Measurements from ENCODE around the gene PNPLA3. TPM values are rescaled to one million over a fixed set of nuclear protein-coding genes. Genes with fewer than 3 reads are reported as not detected.
"Not testable (repeated sequence)": the region's sequence is repeated elsewhere in the genome, so short reads cannot be mapped to it uniquely, and the experiment has no call there.

PNPLA3 gene
- total RNA-seq, 4 donors from 2014 or later = 0.76 to 1.7 (median 0.92) TPM; not detected in 1

DNA sequence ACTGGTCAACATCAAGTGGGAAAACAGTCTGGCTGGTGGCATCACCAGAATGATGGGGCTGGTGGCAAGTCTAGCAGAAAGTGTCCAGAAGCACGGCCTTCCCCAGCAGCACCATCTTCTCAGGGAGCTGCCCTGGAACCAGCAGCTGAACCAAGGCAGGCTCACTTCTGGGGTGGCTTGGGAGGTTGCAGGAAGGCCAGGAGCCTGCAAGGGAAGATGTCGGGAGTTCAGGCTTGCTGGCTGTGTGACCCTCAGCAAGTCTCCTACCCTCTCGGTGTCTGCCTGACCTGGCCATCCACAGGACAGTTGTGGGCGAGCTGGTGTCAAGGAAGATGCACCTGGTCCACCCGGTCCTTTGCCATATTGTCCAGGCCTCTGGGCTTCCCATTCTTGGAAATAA is 29.5 kb upstream of the PNPLA3 start:
- Histone ChIP-seq H3K27me3 (peaks cover 15 to 74% (median 22%) of the 10 kb centered on the region in 4 donors), H3K36me3 (no peaks in the 10 kb centered on the region), H3K4me1 (peaks cover 6 to 13% (median 9%) of the 10 kb centered on the region in 3 donors), H3K9me3 (no peaks in the 10 kb centered on the region), H3K4me3 (no peak overlapping the region), H3K27ac (no peak overlapping the region)
- no peak for TF ChIP-seq POLR2A (IDR thresholded peaks at IDR 0.05)
- TF ChIP-seq, protein P1, sequence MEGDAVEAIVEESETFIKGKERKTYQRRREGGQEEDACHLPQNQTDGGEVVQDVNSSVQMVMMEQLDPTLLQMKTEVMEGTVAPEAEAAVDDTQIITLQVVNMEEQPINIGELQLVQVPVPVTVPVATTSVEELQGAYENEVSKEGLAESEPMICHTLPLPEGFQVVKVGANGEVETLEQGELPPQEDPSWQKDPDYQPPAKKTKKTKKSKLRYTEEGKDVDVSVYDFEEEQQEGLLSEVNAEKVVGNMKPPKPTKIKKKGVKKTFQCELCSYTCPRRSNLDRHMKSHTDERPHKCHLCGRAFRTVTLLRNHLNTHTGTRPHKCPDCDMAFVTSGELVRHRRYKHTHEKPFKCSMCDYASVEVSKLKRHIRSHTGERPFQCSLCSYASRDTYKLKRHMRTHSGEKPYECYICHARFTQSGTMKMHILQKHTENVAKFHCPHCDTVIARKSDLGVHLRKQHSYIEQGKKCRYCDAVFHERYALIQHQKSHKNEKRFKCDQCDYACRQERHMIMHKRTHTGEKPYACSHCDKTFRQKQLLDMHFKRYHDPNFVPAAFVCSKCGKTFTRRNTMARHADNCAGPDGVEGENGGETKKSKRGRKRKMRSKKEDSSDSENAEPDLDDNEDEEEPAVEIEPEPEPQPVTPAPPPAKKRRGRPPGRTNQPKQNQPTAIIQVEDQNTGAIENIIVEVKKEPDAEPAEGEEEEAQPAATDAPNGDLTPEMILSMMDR (IDR thresholded peaks at IDR 0.05) = no peak
- WGBS, 2 donors = 59 to 93% methylated on average over 2 to 4 of the region's 5 CpGs
- DNase-seq = no peak
- intact Hi-C loops (cut with DNase I) = no loop called here

GRCh38 chr22:43895986-43896645 is 27.5 kb upstream of the PNPLA3 start:
- no peak for TF ChIP-seq POLR2A (IDR thresholded peaks at IDR 0.05)
- TF ChIP-seq, protein P1 (IDR thresholded peaks at IDR 0.05) = no peak
- Histone ChIP-seq H3K4me3 (no peak overlapping the region), H3K27ac (no peak overlapping the region), H3K9me3 (no peaks in the 10 kb centered on the region), H3K27me3 (peaks cover 9 to 70% (median 12%) of the 10 kb centered on the region in 4 donors), H3K36me3 (no peaks in the 10 kb centered on the region), H3K4me1 (peaks cover 6 to 10% (median 9%) of the 10 kb centered on the region in 3 donors)
- 43 to 46% methylated on average over 7 to 11 of the region's 11 CpGs for WGBS, 2 donors
- DNase-seq = no peak
- intact Hi-C loops (cut with DNase I) = no loop called here

DNA sequence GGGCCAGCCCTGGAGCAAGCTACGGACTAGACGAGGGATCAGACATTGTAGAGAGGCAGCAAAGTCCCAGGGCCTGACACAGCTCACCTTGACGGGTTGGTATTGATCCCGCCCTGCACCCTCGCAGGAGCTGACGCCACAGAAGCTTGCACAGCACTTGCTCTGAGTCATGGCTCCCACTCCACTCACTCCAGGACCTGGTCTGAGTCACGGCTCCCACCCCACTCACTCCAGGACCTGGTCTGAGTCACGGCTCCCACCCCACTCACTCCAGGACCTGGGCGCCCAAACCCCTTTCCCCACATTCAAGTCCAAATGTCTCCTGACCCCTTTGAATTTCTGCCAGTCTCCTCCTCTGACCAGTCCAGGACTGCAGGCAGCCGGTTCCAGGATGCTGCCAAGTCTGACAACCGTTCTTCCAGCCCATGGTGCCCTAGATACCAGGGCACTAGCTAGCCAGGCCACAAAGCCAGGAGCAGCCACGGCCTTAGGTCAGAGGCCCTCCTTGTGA is 25.8 kb upstream of the PNPLA3 start:
- DNase-seq = no peak
- Histone ChIP-seq H3K27me3 (peaks cover 0 to 69% (median 0%) of the 10 kb centered on the region in 4 donors), H3K4me1 (no peaks in the 10 kb centered on the region), H3K9me3 (no peaks in the 10 kb centered on the region), H3K36me3 (no peaks in the 10 kb centered on the region), H3K4me3 (no peak overlapping the region), H3K27ac (no peak overlapping the region)
- intact Hi-C loops (cut with DNase I) = no loop called here
- 23 to 43% methylated on average over 5 to 9 of the region's 12 CpGs for WGBS, 2 donors
- no peak for TF ChIP-seq POLR2A (IDR thresholded peaks at IDR 0.05)
- TF ChIP-seq, protein P1 (IDR thresholded peaks at IDR 0.05) = no peak

DNA sequence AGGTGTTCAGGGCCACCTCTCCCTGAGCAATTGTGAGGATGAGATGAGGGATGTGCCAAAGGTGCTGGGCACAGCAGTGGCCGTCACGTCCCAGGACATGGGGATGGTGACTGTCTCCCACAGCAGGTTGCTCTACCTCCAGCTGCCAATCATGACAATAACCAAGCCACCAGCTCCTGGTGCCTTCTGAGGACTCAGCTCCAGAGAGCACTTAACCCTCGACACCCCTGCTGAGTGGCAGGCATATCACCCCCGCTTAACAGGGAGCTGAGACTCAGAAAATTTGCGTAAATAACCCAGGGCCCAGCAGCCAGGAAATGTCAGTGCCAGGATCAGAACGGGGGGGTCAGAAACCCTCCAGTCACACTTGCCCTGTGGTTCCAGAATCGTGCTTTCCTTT is 23.4 kb upstream of the PNPLA3 start:
- H3K27me3 ChIP-seq = peaks cover 0 to 64% (median 0%) of the 10 kb centered on the region in 4 donors
- 64% methylated on average over 6 of the region's 7 CpGs; no CpG with 5 or more reads in 1 of the 2 donors for WGBS, 2 donors
- intact Hi-C loops (cut with DNase I) = no loop called here
- no peaks in the 10 kb centered on the region for H3K36me3 ChIP-seq
- no peak overlapping the region for H3K27ac ChIP-seq
- TF ChIP-seq, protein P1 (IDR thresholded peaks at IDR 0.05) = no peak
- TF ChIP-seq POLR2A (IDR thresholded peaks at IDR 0.05) = no peak
- H3K9me3 ChIP-seq = no peaks in the 10 kb centered on the region
- H3K4me3 ChIP-seq = no peak overlapping the region
- no peak for DNase-seq
- no peaks in the 10 kb centered on the region for H3K4me1 ChIP-seq

DNA sequence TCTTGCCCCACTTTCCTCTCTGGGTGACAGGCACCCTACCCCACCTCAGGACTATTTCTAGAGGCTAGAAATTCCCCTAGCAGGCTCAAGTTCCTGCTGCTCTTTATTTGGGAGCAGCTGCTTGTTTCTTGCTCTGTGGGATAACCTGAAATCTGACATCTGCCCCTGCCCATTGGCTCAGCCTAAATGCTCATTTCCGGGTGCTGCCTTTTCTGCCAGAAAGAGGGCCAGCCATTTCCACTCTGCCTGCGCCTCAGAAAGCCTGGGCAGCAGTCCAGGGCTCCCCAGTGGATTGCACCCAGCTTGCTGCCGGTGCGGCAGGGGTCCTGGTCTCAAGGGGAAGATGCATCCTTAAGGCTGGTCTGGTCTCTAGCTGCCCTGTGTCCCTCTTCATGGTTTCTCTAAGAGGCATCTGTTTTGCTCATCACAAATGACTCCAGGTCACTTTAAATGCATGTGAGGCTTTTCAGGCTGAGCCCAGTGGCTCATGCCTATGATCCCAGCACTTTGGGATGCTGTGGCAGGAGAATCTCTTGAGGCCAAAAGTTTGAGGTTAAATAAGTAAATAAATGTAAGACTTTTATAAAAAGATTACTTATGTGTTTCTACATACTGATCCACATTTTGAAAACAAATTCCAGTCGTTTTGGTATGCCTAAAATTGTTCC is 21.5 kb upstream of the PNPLA3 start:
- Histone ChIP-seq H3K27me3 (peaks cover 0 to 59% (median 0%) of the 10 kb centered on the region in 4 donors), H3K36me3 (no peaks in the 10 kb centered on the region), H3K4me1 (no peaks in the 10 kb centered on the region), H3K9me3 (no peaks in the 10 kb centered on the region), H3K4me3 (no peak overlapping the region), H3K27ac (no peak overlapping the region)
- intact Hi-C loops (cut with DNase I) = no loop called here
- WGBS, 2 donors = 13 to 39% methylated on average over 1 to 3 of the region's 5 CpGs
- TF ChIP-seq, protein P1 (IDR thresholded peaks at IDR 0.05) = no peak
- no peak for TF ChIP-seq POLR2A (IDR thresholded peaks at IDR 0.05)
- DNase-seq = no peak

- H3K4me3 ChIP-seq; H3K36me3 ChIP-seq; H3K9me3 ChIP-seq; DNase-seq; intact Hi-C loops (cut with DNase I); H3K4me1 ChIP-seq; H3K27ac ChIP-seq: not testable (repeated sequence)
- WGBS, 2 donors = 54 to 62% methylated on average over 10 to 11 of the region's 12 CpGs
- peaks cover 0 to 68% (median 0%) of the 10 kb centered on the region in 4 donors for H3K27me3 ChIP-seq
Observed at GRCh38 chr22:43903033-43903432, 20.6 kb upstream of the PNPLA3 start.
